Measurements from ENCODE around the gene CACNA2D1. TPM values are rescaled to one million over a fixed set of nuclear protein-coding genes. Genes with fewer than 3 reads are reported as not detected.

Gene CACNA2D1
- total RNA-seq, 1 donor from 2014 or later, result 1.5 TPM

- Histone ChIP-seq H3K9me3 (ENCODE audit: low read depth) (no peaks in the 10 kb centered on the region), H2AFZ (replicated peaks) (peak overlapping the region; percentile 58), H4K20me1 (ENCODE audit: low read depth) (no peaks in the 10 kb centered on the region), H3K27me3 (no peaks in the 10 kb centered on the region), H3K36me3 (no peaks in the 10 kb centered on the region), H3F3A (ENCODE audit: low read depth) (no peaks in the 10 kb centered on the region), H3K27ac (no peak overlapping the region), H3K9ac (no peak overlapping the region), H3K4me1 (peaks cover 22% of the 10 kb centered on the region), H3K4me3 (no peak overlapping the region), H3K4me2 (no peak overlapping the region), H3K79me2 (ENCODE audit: low read depth) (no peaks in the 10 kb centered on the region)
- Mint-ChIP-seq H3K4me1 (peaks cover 37% of the 10 kb centered on the region), H3K4me3 (no peak overlapping the region), H3K36me3 (no peaks in the 10 kb centered on the region), H3K27ac (no peak overlapping the region), H3K9me3 (no peaks in the 10 kb centered on the region), H3K27me3 (ENCODE audit: insufficient read depth, low read depth) (peaks cover 2% of the 10 kb centered on the region)
- TF ChIP-seq EZH2 (IDR thresholded peaks at IDR 0.05) (no peak), EZH2phosphoT487 (IDR thresholded peaks at IDR 0.05) (no peak), CTCF (IDR thresholded peaks at IDR 0.05) (no peak)
- DNase-seq (ENCODE audit: low spot score), result no peak
Measured at GRCh38 chr7:82358009-82358578, 85.5 kb downstream of the CACNA2D1 start.

GRCh38 chr7:82348251-82348650 is 95.3 kb downstream of the CACNA2D1 start:
- H3K4me1 Mint-ChIP-seq, result peaks cover 10% of the 10 kb centered on the region
- H3K27ac Mint-ChIP-seq, result no peak overlapping the region
- no peaks in the 10 kb centered on the region for H3K27me3 ChIP-seq
- H3F3A ChIP-seq (ENCODE audit: low read depth), result no peaks in the 10 kb centered on the region
- no peak for TF ChIP-seq EZH2 (IDR thresholded peaks at IDR 0.05)
- no peak for TF ChIP-seq EZH2phosphoT487 (IDR thresholded peaks at IDR 0.05)
- no peak for TF ChIP-seq CTCF (IDR thresholded peaks at IDR 0.05)
- H2AFZ ChIP-seq (replicated peaks), result peak overlapping the region; percentile 55
- no peak overlapping the region for H3K4me3 ChIP-seq
- H3K4me1 ChIP-seq, result no peaks in the 10 kb centered on the region
- H3K36me3 Mint-ChIP-seq, result no peaks in the 10 kb centered on the region
- H3K9ac ChIP-seq, result no peak overlapping the region
- no peaks in the 10 kb centered on the region for H3K79me2 ChIP-seq (ENCODE audit: low read depth)
- no peaks in the 10 kb centered on the region for H4K20me1 ChIP-seq (ENCODE audit: low read depth)
- H3K36me3 ChIP-seq, result no peaks in the 10 kb centered on the region
- H3K9me3 Mint-ChIP-seq, result no peaks in the 10 kb centered on the region
- no peak overlapping the region for H3K4me3 Mint-ChIP-seq
- no peak for DNase-seq (ENCODE audit: low spot score)
- H3K27ac ChIP-seq, result no peak overlapping the region
- no peaks in the 10 kb centered on the region for H3K9me3 ChIP-seq (ENCODE audit: low read depth)
- no peak overlapping the region for H3K4me2 ChIP-seq
- H3K27me3 Mint-ChIP-seq (ENCODE audit: insufficient read depth, low read depth), result no peaks in the 10 kb centered on the region

- no peaks in the 10 kb centered on the region for H3K27me3 ChIP-seq
- no peaks in the 10 kb centered on the region for H3K4me1 ChIP-seq
- peak overlapping the region; percentile 55 for H2AFZ ChIP-seq (replicated peaks)
- H3K36me3 ChIP-seq, result no peaks in the 10 kb centered on the region
- H3K9ac ChIP-seq, result no peak overlapping the region
- no peaks in the 10 kb centered on the region for H3K36me3 Mint-ChIP-seq
- no peaks in the 10 kb centered on the region for H3K9me3 ChIP-seq (ENCODE audit: low read depth)
- no peaks in the 10 kb centered on the region for H4K20me1 ChIP-seq (ENCODE audit: low read depth)
- no peak overlapping the region for H3K4me2 ChIP-seq
- TF ChIP-seq CTCF (IDR thresholded peaks at IDR 0.05) (no peak), EZH2phosphoT487 (IDR thresholded peaks at IDR 0.05) (no peak), EZH2 (IDR thresholded peaks at IDR 0.05) (no peak)
- H3K27ac Mint-ChIP-seq, result peak overlapping the region; percentile 37
- no peaks in the 10 kb centered on the region for H3K9me3 Mint-ChIP-seq
- H3K27ac ChIP-seq, result no peak overlapping the region
- no peaks in the 10 kb centered on the region for H3F3A ChIP-seq (ENCODE audit: low read depth)
- no peak for DNase-seq (ENCODE audit: low spot score)
- no peaks in the 10 kb centered on the region for H3K79me2 ChIP-seq (ENCODE audit: low read depth)
- H3K4me3 ChIP-seq, result no peak overlapping the region
- H3K27me3 Mint-ChIP-seq (ENCODE audit: insufficient read depth, low read depth), result no peaks in the 10 kb centered on the region
- peaks cover 10% of the 10 kb centered on the region for H3K4me1 Mint-ChIP-seq
- H3K4me3 Mint-ChIP-seq, result no peak overlapping the region
Measured at GRCh38 chr7:82347808-82348207, 95.8 kb downstream of the CACNA2D1 start.

Measured in neural progenitor cell (in vitro differentiated cells).